NCI-H187 treated with DMSO at 0.1 percent for 48 hours (cell line): ENCODE data around the gene CSPG5.

Experiments
- DNase-seq: peaks from one replicate; lab custom pipeline; 2025; lab: John Stamatoyannopoulos, UW

CSPG5 gene

GRCh38 chr3:47588053-47588452, 9.4 kb upstream of the CSPG5 start:
- DNase-seq, result no peak

DNA sequence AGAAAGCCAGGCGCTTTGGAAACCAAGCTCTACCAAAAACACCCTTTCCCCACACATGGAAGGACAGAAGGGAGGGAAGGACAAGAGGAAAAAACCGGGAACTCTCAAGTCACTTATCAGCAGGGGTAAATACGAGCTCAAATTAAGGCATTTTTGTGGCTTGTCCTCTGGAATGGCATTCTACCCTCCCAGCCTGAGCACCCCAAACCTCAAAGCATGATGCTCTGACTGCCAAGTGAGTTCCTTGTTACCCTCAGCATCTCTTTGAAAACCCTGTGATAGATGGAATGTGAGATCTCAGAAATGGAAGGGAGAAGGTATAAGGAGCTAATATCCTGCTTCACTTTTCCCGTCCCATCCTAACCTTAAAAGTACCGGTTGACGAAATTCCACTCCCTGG, 8.1 kb upstream of the CSPG5 start:
- DNase-seq, result no peak

DNA sequence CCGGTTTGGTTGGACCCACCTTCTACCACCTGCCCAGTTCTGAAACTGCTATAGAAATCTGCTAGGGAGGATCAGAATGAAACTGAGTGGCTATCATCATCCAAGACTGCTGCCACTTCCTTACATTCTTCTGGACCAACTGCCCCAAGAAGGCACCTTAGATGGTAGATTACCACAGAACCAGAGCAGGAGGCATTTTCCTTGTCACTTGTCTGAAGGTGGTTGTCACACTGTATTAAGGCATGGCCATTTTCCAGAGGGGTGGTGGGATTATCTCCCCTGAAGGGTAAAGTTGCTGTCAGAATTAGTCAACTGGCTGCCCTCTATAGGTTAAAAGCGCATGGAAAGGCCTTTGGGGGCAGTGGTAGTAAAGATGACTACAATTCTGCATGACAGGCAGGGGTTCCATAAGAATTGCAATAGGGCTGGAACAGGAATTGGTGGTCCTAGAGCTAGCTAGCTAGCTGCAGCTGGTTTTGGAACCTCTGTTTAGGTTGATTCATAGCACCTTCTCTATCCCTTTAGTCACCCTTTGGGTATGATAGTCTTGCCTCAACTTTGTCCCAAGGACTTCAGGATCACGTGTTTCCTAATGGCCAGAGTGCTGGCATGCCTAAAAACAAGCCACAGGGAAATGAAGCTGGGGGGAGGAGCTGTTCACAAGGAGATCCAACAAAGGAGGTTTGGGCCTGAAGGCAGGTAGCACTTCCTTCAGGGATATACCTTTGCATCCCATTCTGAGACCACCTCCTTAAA, 4.8 kb upstream of the CSPG5 start:
- no peak for DNase-seq

- DNase-seq, result no peak
Observed at GRCh38 chr3:47581835-47582234, 3.2 kb upstream of the CSPG5 start.

DNA sequence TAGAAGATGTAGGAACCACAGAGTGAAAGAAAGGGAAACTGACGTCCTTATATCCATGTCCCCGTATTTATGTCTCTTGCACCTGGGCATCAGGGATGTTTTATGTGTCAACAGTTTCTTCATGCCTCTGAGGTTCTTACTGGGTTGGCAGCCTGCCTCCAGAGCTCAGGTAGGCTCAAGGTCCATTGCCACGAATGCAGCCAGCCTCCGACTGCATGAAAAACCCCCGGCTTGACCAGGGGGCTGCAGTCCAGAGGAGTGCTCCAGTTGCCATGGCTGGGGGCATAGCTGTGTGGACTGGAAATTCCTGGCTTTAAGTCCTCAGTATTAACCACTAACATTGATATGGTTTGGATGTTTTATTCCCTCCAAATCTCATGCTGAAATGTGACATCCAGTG, 2.8 kb upstream of the CSPG5 start:
- no peak for DNase-seq

DNA sequence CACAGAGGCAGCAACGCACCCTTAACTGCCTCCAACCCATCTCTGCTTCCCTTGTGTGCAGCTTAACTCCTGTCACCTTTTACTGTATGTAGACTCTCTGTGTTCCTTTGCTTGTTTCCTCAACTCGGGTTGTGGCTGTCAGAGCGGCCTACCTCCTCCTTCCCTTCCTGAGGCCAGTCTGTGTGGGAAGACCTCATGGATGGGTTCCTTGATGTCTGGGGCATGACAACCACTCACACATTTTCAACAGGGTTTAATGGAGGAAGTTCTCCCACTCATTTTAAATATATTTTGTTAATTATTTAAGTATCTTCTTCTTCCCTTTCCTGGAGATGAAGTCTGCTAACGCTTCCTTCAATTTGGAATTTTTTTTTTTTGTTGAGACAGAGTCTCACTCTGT, 1.8 kb upstream of the CSPG5 start:
- no peak for DNase-seq

GRCh38 chr3:47579875-47580274, 1.2 kb upstream of the CSPG5 start:
- no peak for DNase-seq

DNA sequence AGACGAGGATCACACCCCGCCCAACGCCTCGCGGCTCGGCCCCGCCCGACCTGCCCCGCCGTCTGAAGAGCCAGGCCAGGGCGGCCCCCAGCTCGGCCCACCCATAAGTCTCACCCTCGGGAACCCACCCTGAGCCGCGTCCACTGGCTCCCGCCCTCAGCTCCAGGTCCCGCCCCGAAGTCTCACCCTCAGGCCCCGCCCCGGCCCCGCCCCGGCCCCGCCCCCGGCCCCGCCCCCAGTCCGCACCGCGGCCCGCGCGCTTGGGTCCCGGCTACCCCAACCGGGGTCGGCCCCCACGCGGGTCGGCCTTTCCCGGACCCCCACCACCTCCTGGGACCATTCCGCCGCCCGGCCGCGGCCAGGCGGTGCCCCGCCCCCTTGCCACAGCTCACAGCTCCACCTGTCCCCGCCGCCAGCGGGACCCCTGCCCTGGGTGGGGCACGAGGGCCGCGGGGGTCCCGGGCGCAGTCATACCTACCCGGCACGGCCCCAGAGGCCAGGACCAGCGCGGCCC, 489 bp downstream of the CSPG5 start:
- DNase-seq, result no peak

DNA sequence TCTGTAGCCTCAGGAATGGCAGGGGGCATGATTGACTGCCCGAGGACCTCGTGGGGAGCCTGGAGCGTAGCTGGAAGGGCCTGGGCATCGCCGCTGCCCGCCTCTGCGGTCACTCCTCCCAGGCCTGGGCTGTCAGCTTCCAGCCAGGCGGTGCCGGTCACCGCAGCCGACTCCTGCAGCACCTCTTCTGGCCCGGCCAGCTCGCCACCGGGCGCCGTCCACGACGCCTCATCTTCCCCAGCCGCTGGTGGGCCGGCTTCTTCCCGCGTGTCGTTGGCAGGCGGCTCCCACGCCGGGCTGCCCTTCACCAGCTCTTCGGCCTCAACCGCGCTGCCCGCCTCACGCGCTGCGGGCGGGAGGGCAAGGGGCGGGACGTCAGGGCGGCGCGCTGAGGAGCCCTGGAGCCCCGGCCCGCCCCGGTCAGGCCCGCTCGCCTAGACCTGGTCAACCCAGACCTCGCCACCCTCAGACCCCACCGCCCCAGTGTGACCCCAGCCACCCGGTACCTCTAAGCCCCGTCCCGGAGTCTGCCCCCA, 1.0 kb downstream of the CSPG5 start:
- DNase-seq, result no peak

- DNase-seq, result no peak
Observed at GRCh38 chr3:47573190-47574172, 5.2 kb downstream of the CSPG5 start.

GRCh38 chr3:47571391-47572175, 7.1 kb downstream of the CSPG5 start:
- no peak for DNase-seq

GRCh38 chr3:47568901-47569300, 9.8 kb downstream of the CSPG5 start:
- DNase-seq, result no peak

- no peak for DNase-seq
Observed at GRCh38 chr3:47567149-47567548, 11.5 kb downstream of the CSPG5 start.

- no peak for DNase-seq
Observed at GRCh38 chr3:47566667-47567066, 12.0 kb downstream of the CSPG5 start.

DNA sequence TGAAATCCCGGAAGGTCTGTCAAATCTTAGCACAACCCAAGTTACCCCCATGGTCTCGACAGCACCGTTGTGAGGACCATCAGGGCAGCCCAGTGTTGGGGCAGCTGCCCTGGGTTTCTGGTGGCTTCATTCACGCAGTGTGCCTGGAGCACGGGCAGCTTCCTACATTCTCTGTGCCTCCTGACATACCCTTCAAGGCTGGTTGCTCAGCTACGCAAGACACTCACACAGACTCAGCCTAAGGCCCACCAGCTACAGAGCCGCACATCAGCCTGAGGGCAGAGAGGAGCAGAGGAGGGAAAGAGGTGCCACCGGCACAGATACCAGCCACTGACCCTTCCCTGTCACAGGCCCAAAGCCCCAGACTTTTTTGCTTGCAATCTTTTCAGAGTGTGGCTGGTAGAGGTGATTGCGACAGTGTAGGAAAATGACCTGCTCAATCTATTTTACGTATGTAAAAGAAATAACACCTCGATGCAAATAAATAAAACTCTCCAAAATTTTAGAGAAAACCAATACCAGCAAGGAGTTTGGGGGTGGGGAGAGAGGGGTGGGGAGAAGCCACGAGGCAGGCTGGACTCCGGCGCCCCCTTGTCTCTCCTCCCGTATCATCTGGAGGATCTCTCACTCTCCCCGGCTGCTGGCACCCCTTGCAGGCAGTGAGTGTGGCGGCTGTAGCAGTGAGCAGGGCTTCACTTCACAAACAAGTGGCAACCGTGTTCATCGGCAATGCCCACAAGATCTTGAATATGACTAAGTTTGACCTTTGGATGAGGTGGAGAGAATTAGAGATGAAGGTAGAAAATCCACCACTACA, 12.7 kb downstream of the CSPG5 start:
- no peak for DNase-seq

- DNase-seq, result no peak
Observed at GRCh38 chr3:47556351-47556750, 22.3 kb downstream of the CSPG5 start.

- no peak for DNase-seq
Observed at GRCh38 chr3:47554335-47554734, 24.3 kb downstream of the CSPG5 start.

- no peak for DNase-seq
Observed at GRCh38 chr3:47553407-47553806, 25.3 kb downstream of the CSPG5 start.

DNA sequence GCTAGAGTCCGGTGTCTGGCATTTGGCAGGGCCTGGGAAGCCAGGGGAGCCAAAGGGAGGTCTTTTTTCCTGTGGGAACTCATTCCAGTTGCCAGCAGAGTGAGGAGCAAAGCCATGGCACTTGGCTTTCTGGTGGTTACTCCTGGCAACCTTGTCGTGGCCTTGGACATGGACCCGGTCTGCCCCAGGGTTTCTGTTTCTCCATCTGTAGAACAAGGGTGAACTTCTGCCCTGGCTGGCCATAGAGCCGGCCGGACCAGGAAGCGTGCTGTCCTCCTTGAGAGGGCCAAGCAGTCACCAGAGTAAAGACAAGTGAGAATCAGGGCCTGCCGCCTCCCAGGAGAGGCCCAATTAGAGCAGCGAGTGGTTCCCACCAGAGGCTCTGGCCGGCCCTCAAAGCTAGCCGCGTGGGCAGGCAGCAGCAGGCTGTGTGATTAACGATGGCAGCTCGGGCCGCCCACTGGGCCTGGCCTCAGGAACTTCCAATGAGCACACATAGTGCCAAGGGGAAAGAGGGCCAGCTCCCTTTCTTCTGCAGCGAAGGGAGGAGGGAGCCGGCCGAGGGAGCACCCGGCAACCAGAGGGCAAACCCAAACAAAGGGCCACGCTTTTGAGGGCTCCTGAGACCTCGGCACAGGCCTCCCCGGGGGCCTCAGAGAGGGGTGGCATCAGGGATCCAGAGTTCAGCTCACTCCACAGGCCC, 36.0 kb downstream of the CSPG5 start:
- DNase-seq, result no peak

- DNase-seq, result no peak
Observed at GRCh38 chr3:47541583-47542108, 37.0 kb downstream of the CSPG5 start.
